H9 (cell line): Measurements from ENCODE around the gene MLLT3. TPM values are rescaled to one million over a fixed set of nuclear protein-coding genes. Genes with fewer than 3 reads are reported as not detected.

Source experiments
- DNase-seq: peaks from one replicate; pipeline ENCODE4 v3.0.0-alpha.2; 2017
- H2AFZ ChIP-seq: one replicate; pipeline ENCODE4 v1.6.1; 2013; ENCODE audit warnings: mild to moderate bottlenecking, low read length, control low read depth, moderate library complexity
- H2AK5ac ChIP-seq: 2 replicates; pipeline ENCODE4 v1.6.1; 2013; ENCODE audit warnings: low read length, control low read depth, mixed read lengths; ENCODE audit not compliant: insufficient read length
- H2BK120ac ChIP-seq: one replicate; pipeline ENCODE4 v1.6.1; 2013; ENCODE audit warnings: low read depth, mild to moderate bottlenecking, low read length, control low read depth, inconsistent platforms; ENCODE audit not compliant: poor library complexity, severe bottlenecking
- H2BK12ac ChIP-seq: 2 replicates; pipeline ENCODE4 v1.6.1; 2013; ENCODE audit warnings: low read length, control low read depth, mixed read lengths, low read depth; ENCODE audit not compliant: insufficient read length
- H2BK15ac ChIP-seq: 2 replicates; pipeline ENCODE4 v1.6.1; 2013; ENCODE audit warnings: low read depth, low read length, control low read depth
- H2BK20ac ChIP-seq: one replicate; pipeline ENCODE4 v1.6.1; 2013; ENCODE audit warnings: low read depth, mild to moderate bottlenecking, low read length, control low read depth, inconsistent platforms; ENCODE audit not compliant: poor library complexity, severe bottlenecking
- H2BK5ac ChIP-seq: 2 replicates; pipeline ENCODE4 v1.6.1; 2013; ENCODE audit warnings: low read length, control low read depth, mixed read lengths; ENCODE audit not compliant: insufficient read length
- H3K14ac ChIP-seq: 2 replicates; pipeline ENCODE4 v1.6.1; 2013; ENCODE audit warnings: low read length, control low read depth; ENCODE audit not compliant: insufficient read depth
- H3K18ac ChIP-seq: 2 replicates; pipeline ENCODE4 v1.6.1; 2013; ENCODE audit warnings: low read depth, mild to moderate bottlenecking, mixed read lengths, low read length, control low read depth; ENCODE audit not compliant: insufficient read length
- H3K23ac ChIP-seq: 2 replicates; pipeline ENCODE4 v1.6.1; 2013; ENCODE audit warnings: low read length, control low read depth, mixed read lengths, low read depth; ENCODE audit not compliant: insufficient read length
- H3K23me2 ChIP-seq: 2 replicates; pipeline ENCODE4 v1.6.1; 2013; ENCODE audit warnings: low read depth, mild to moderate bottlenecking, mixed read lengths, low read length, control low read depth; ENCODE audit not compliant: insufficient read length, poor library complexity, severe bottlenecking
- H3K27ac ChIP-seq: 2 replicates; pipeline ENCODE4 v1.5.1; 2013; ENCODE audit warnings: low read length, control low read depth, mixed read lengths, low read depth; ENCODE audit not compliant: insufficient read length
- H3K27me3 ChIP-seq: 2 replicates; pipeline ENCODE4 v1.6.1; 2013; ENCODE audit warnings: low read length, control low read depth, inconsistent platforms; ENCODE audit not compliant: insufficient read depth
- H3K4ac ChIP-seq: 2 replicates; pipeline ENCODE4 v1.6.1; 2013; ENCODE audit warnings: low read depth, mild to moderate bottlenecking, control low read depth, inconsistent platforms, low read length, moderate library complexity
- H3K4me1 ChIP-seq: 2 replicates; pipeline ENCODE4 v1.6.1; 2013; ENCODE audit warnings: low read length, control low read depth, inconsistent platforms; ENCODE audit not compliant: insufficient read depth
- H3K4me2 ChIP-seq: 2 replicates; pipeline ENCODE4 v1.6.1; 2013; ENCODE audit warnings: low read length, control low read depth, mixed read lengths; ENCODE audit not compliant: insufficient read length, insufficient read depth
- H3K56ac ChIP-seq: 2 replicates; pipeline ENCODE4 v1.6.1; 2013; ENCODE audit warnings: low read depth, mild to moderate bottlenecking, mixed read lengths, low read length, control low read depth; ENCODE audit not compliant: insufficient read length
- H3K79me1 ChIP-seq: 2 replicates; pipeline ENCODE4 v1.6.1; 2013; ENCODE audit warnings: low read depth, mild to moderate bottlenecking, moderate library complexity, low read length, control low read depth, inconsistent platforms; ENCODE audit not compliant: insufficient read depth, poor library complexity, severe bottlenecking
- H3K79me2 ChIP-seq: 2 replicates; pipeline ENCODE4 v1.6.1; 2013; ENCODE audit warnings: low read length, control low read depth, inconsistent platforms; ENCODE audit not compliant: insufficient read depth
- H3K9ac ChIP-seq: 2 replicates; pipeline ENCODE4 v1.6.1; 2013; ENCODE audit warnings: low read length, control low read depth, mixed read lengths; ENCODE audit not compliant: insufficient read length; ENCODE audit errors: extremely low read depth
- H3K9me3 ChIP-seq: one replicate; pipeline ENCODE4 v1.6.1; 2013; ENCODE audit warnings: low read depth, low read length, inconsistent platforms; ENCODE audit not compliant: control insufficient read depth
- H3T11ph ChIP-seq: one replicate; pipeline ENCODE4 v1.6.1; 2013; ENCODE audit warnings: mild to moderate bottlenecking, low read length, control low read depth, inconsistent platforms
- H4K20me1 ChIP-seq: one replicate; pipeline ENCODE4 v1.6.1; 2013; ENCODE audit not compliant: control insufficient read depth, insufficient read length, insufficient read depth
- H4K5ac ChIP-seq: 2 replicates; pipeline ENCODE4 v1.6.1; 2013; ENCODE audit warnings: low read depth, mild to moderate bottlenecking, mixed read lengths, low read length, control low read depth; ENCODE audit not compliant: insufficient read length
- H4K8ac ChIP-seq: replicated peaks from 2 replicates; pipeline ENCODE4 v1.6.1; 2013; ENCODE audit warnings: low read length, control low read depth, mixed read lengths, low read depth; ENCODE audit not compliant: insufficient read length
- H4K91ac ChIP-seq: 2 replicates; pipeline ENCODE4 v1.6.1; 2013; ENCODE audit warnings: low read depth, mild to moderate bottlenecking, moderate library complexity, mixed read lengths, low read length, control low read depth; ENCODE audit not compliant: insufficient read length
- H3K27ac Mint-ChIP-seq, 3 experiments: 2 replicates in 2 of 3; 3 replicates in 1 of 3; pipeline ENCODE4 v1.8.0; 2020 to 2021; ENCODE audit warnings: mixed read lengths in 3 of 3, mild to moderate bottlenecking in 1 of 3, moderate library complexity in 1 of 3
- H3K27me3 Mint-ChIP-seq: 2 replicates; pipeline ENCODE4 v1.8.0; 2021; ENCODE audit warnings: low read depth, mild to moderate bottlenecking, moderate library complexity, mixed read lengths
- H3K36me3 Mint-ChIP-seq, 3 experiments: 2 replicates in 2 of 3; 3 replicates in 1 of 3; pipeline ENCODE4 v1.8.0; 2020 to 2021; ENCODE audit warnings: low read depth in 3 of 3, mixed read lengths in 3 of 3; ENCODE audit not compliant: insufficient read depth in 1 of 3
- H3K4me1 Mint-ChIP-seq, 2 experiments: 2 replicates each; pipeline ENCODE4 v1.8.0; 2020; ENCODE audit warnings: mixed read lengths in 2 of 2
- H3K4me3 Mint-ChIP-seq, 2 experiments: 2 replicates in 1 of 2; 3 replicates in 1 of 2; pipeline ENCODE4 v1.8.0; 2020 to 2021; ENCODE audit warnings: mild to moderate bottlenecking in 2 of 2, mixed read lengths in 2 of 2, moderate library complexity in 1 of 2
- H3K9me3 Mint-ChIP-seq, 2 experiments: 2 replicates in 1 of 2; 3 replicates in 1 of 2; pipeline ENCODE4 v1.8.0; 2020; ENCODE audit warnings: mild to moderate bottlenecking in 2 of 2, mixed read lengths in 2 of 2, moderate library complexity in 1 of 2
- CTCF ChIP-seq: fragments of 200-600 bp; sonication (generic); conservative IDR thresholded peaks from 3 replicates; pipeline ENCODE4 v1.8.0; 2021; ENCODE audit warnings: antibody characterized with exemption, mild to moderate bottlenecking
- WGBS: extraction: QIAGEN DNeasy Blood & Tissue Kit; methylation state at CpG from one replicate; pipeline ENCODE4 v1.1.7; 2013; ENCODE audit warnings: missing lambda C conversion rate, low lambda C conversion rate, mixed read lengths; ENCODE audit not compliant: insufficient read length; ENCODE audit errors: extremely low coverage; 5-methylcytosine and 5-hydroxymethylcytosine counted together
- total RNA-seq: library from RNA; stranded (reverse); gene quantifications from 2 replicates; pipeline ENCODE4 v1.2.1, GENCODE V29; 2021

MLLT3 gene
- total RNA-seq, 1 experiment from 2014 or later: 3.9 TPM

- Histone ChIP-seq H2BK12ac (no peak overlapping the region), H3K4me1 (peaks cover 15% of the 10 kb centered on the region; the same call in 1 of the 2 replicates), H2AK5ac (no peak overlapping the region), H4K20me1 (no peaks in the 10 kb centered on the region), H3K4me2 (no peak overlapping the region), H3K9me3 (no peaks in the 10 kb centered on the region), H3K18ac (no peak overlapping the region), H3K56ac (no peak overlapping the region), H4K8ac (no peak overlapping the region), H2BK15ac (no peak overlapping the region), H2BK120ac (no peak overlapping the region), H3K79me2 (peaks cover 13% of the 10 kb centered on the region; the same call in 1 of the 2 replicates), H3K14ac (no peak overlapping the region), H3K27me3 (no peaks in the 10 kb centered on the region), H3K27ac (no peak overlapping the region), H2BK20ac (no peak overlapping the region), H2BK5ac (no peak overlapping the region), H3K23ac (no peak overlapping the region), H3T11ph (no peak overlapping the region), H2AFZ (no peak overlapping the region), H3K79me1 (peaks cover 2% of the 10 kb centered on the region), H4K91ac (no peak overlapping the region), H3K23me2 (peaks cover 10% of the 10 kb centered on the region), H3K4ac (no peak overlapping the region), H4K5ac (no peak overlapping the region), H3K9ac (no peak overlapping the region)
- no peak overlapping the region for H3K4me3 Mint-ChIP-seq
- DNase-seq: no peak
- no peaks in the 10 kb centered on the region for H3K27me3 Mint-ChIP-seq
- peaks cover 0 to 9% (median 3%) of the 10 kb centered on the region in 3 experiments; a peak in 5 of 7 replicates for H3K36me3 Mint-ChIP-seq
- peak overlapping the region in 1 of 3 experiments; percentile 64; a peak in 2 of 7 replicates for H3K27ac Mint-ChIP-seq
- no peaks in the 10 kb centered on the region for H3K9me3 Mint-ChIP-seq
- H3K4me1 Mint-ChIP-seq: peaks cover 24 to 48% of the 10 kb centered on the region in 2 experiments
- no CpG with 5 or more reads among the region's 2 CpGs for WGBS
- no peak for TF ChIP-seq CTCF
Measured at GRCh38 chr9:20663133-20663532, 40.8 kb upstream of the MLLT3 start.
